Activated CD4-positive, alpha-beta T cell treated with anti-CD3 and anti-CD28 coated beads, Interleukin-2, amount 10 ng/mL, durations not matched to agents 7 days and 5 days (primary cell): ENCODE results near the gene FIGLA. TPM values are rescaled to one million over a fixed set of nuclear protein-coding genes. Genes with fewer than 3 reads are reported as not detected.
"Not testable (repeated sequence)": the region's sequence is repeated elsewhere in the genome, so short reads cannot be mapped to it uniquely, and the experiment has no call there.

Experiments
- CTCF ChIA-PET: fragments of 350-600 bp; sonication (Branson Sonifier 250); formaldehyde crosslinking; loops from one replicate; lab custom pipeline; 2021; ENCODE audit warnings: antibody characterized with exemption; lab: Charles Lee
- POLR2A ChIA-PET: fragments of 350-600 bp; sonication (Branson Sonifier 250); formaldehyde crosslinking; loops from one replicate; lab custom pipeline; 2021; ENCODE audit warnings: antibody characterized with exemption; lab: Charles Lee
- DNase-seq: peaks from one replicate; pipeline ENCODE4 v3.0.0-alpha.2; 2020
- H3K27ac Mint-ChIP-seq: one replicate; pipeline ENCODE4 v1.8.0; 2021; ENCODE audit warnings: mild to moderate bottlenecking, moderate library complexity, mixed read lengths
- H3K27me3 Mint-ChIP-seq: one replicate; pipeline ENCODE4 v1.8.0; 2021; ENCODE audit warnings: mixed read lengths
- H3K36me3 Mint-ChIP-seq: one replicate; pipeline ENCODE4 v1.8.0; 2021; ENCODE audit warnings: low read depth, mixed read lengths
- H3K4me1 Mint-ChIP-seq: one replicate; pipeline ENCODE4 v1.8.0; 2021; ENCODE audit warnings: mixed read lengths
- H3K4me3 Mint-ChIP-seq: one replicate; pipeline ENCODE4 v1.8.0; 2021; ENCODE audit warnings: mild to moderate bottlenecking, moderate library complexity, mixed read lengths
- H3K9me3 Mint-ChIP-seq: one replicate; pipeline ENCODE4 v1.8.0; 2021; ENCODE audit warnings: mixed read lengths
- total RNA-seq, 2 experiments: library from RNA; stranded (reverse); gene quantifications; one replicate each; pipeline ENCODE4 v1.2.3, GENCODE V29; 2021

Gene FIGLA
- total RNA-seq, 2 experiments from 2014 or later: not detected

GRCh38 chr2:70801607-70802263 lies 11.3 kb upstream of the FIGLA start:
- DNase-seq: no peak
- Mint-ChIP-seq H3K9me3 (peaks cover 7% of the 10 kb centered on the region), H3K27ac (no peak overlapping the region), H3K36me3 (no peaks in the 10 kb centered on the region), H3K4me3 (no peak overlapping the region), H3K4me1 (no peaks in the 10 kb centered on the region), H3K27me3 (peaks cover 9% of the 10 kb centered on the region)
- ChIA-PET POLR2A (no interaction called here), CTCF (no interaction called here)

- POLR2A ChIA-PET: no interaction called here
- DNase-seq: no peak
- CTCF ChIA-PET: no interaction called here
- no peak overlapping the region for H3K4me3 Mint-ChIP-seq
- no peaks in the 10 kb centered on the region for H3K4me1 Mint-ChIP-seq
- H3K27ac Mint-ChIP-seq: no peak overlapping the region
- peaks cover 7% of the 10 kb centered on the region for H3K9me3 Mint-ChIP-seq
- H3K36me3 Mint-ChIP-seq: no peaks in the 10 kb centered on the region
- peaks cover 11% of the 10 kb centered on the region for H3K27me3 Mint-ChIP-seq
Measured at GRCh38 chr2:70799706-70800105, 9.3 kb upstream of the FIGLA start.

- H3K4me1 Mint-ChIP-seq, POLR2A ChIA-PET, H3K36me3 Mint-ChIP-seq, H3K9me3 Mint-ChIP-seq, H3K27ac Mint-ChIP-seq, H3K4me3 Mint-ChIP-seq, DNase-seq: not testable (repeated sequence)
- H3K27me3 Mint-ChIP-seq: peaks cover 21% of the 10 kb centered on the region
- CTCF ChIA-PET: interaction anchor here (1.2 kb wide), 1 partner anchor 11 kb away, joined by 4 read pairs; no protein-coding TSS in a partner anchor
Measured at GRCh38 chr2:70797996-70798395, 7.6 kb upstream of the FIGLA start.

- POLR2A ChIA-PET: no interaction called here
- Mint-ChIP-seq H3K27me3 (peaks cover 25% of the 10 kb centered on the region), H3K27ac (no peak overlapping the region), H3K9me3 (peaks cover 7% of the 10 kb centered on the region), H3K4me1 (no peaks in the 10 kb centered on the region), H3K4me3 (no peak overlapping the region), H3K36me3 (no peaks in the 10 kb centered on the region)
- CTCF ChIA-PET: interaction anchor here (0.9 to 1.5 kb wide), 3 partner anchors 10 to 32 kb away, joined by 3 to 5 read pairs (median 4); no protein-coding TSS in a partner anchor
- DNase-seq: no peak
Measured at GRCh38 chr2:70797506-70797905, 7.1 kb upstream of the FIGLA start.

GRCh38 chr2:70796262-70796661 lies 5.8 kb upstream of the FIGLA start:
- H3K9me3 Mint-ChIP-seq: peaks cover 7% of the 10 kb centered on the region
- H3K27ac Mint-ChIP-seq: no peak overlapping the region
- no peaks in the 10 kb centered on the region for H3K36me3 Mint-ChIP-seq
- no peak overlapping the region for H3K4me3 Mint-ChIP-seq
- POLR2A ChIA-PET: no interaction called here
- peaks cover 32% of the 10 kb centered on the region for H3K27me3 Mint-ChIP-seq
- H3K4me1 Mint-ChIP-seq: no peaks in the 10 kb centered on the region
- CTCF ChIA-PET: interaction anchor here (0.8 to 1.5 kb wide), 4 partner anchors 11 to 152 kb away, joined by 3 to 5 read pairs (median 4); no protein-coding TSS in a partner anchor
- no peak for DNase-seq

- H3K27me3 Mint-ChIP-seq: peaks cover 37% of the 10 kb centered on the region
- no peak for DNase-seq
- no peak overlapping the region for H3K4me3 Mint-ChIP-seq
- ChIA-PET POLR2A (no interaction called here), CTCF (interaction anchor here (1.1 to 1.3 kb wide), 2 partner anchors 10 to 82 kb away, joined by 4 to 8 read pairs; no protein-coding TSS in a partner anchor)
- peaks cover 4% of the 10 kb centered on the region for H3K4me1 Mint-ChIP-seq
- no peaks in the 10 kb centered on the region for H3K36me3 Mint-ChIP-seq
- peaks cover 7% of the 10 kb centered on the region for H3K9me3 Mint-ChIP-seq
- H3K27ac Mint-ChIP-seq: no peak overlapping the region
Measured at GRCh38 chr2:70795164-70795995, 4.9 kb upstream of the FIGLA start.

GRCh38 chr2:70793450-70793849 lies 3.0 kb upstream of the FIGLA start:
- Mint-ChIP-seq H3K27me3 (peaks cover 43% of the 10 kb centered on the region), H3K9me3 (no peaks in the 10 kb centered on the region), H3K4me3 (no peak overlapping the region), H3K4me1 (peaks cover 11% of the 10 kb centered on the region), H3K36me3 (peaks cover 2% of the 10 kb centered on the region), H3K27ac (no peak overlapping the region)
- ChIA-PET CTCF (interaction anchor here (1.0 kb wide), 1 partner anchor 21 kb away, joined by 3 read pairs; no protein-coding TSS in a partner anchor), POLR2A (no interaction called here)
- no peak for DNase-seq

- H3K27ac Mint-ChIP-seq: no peak overlapping the region
- H3K4me3 Mint-ChIP-seq: peak overlapping the region; percentile 63
- H3K4me1 Mint-ChIP-seq: peaks cover 15% of the 10 kb centered on the region
- peak; percentile 75 for DNase-seq
- POLR2A ChIA-PET: no interaction called here
- no peaks in the 10 kb centered on the region for H3K9me3 Mint-ChIP-seq
- peaks cover 63% of the 10 kb centered on the region for H3K27me3 Mint-ChIP-seq
- H3K36me3 Mint-ChIP-seq: peaks cover 2% of the 10 kb centered on the region
- CTCF ChIA-PET: interaction anchor here (0.6 to 2.0 kb wide), 5 partner anchors 11 to 186 kb away, joined by 3 to 5 read pairs (median 4); partner anchors contain the start of gene ADD2
Measured at GRCh38 chr2:70789304-70790135, 923 bp downstream of the FIGLA start.

GRCh38 chr2:70785137-70785911 lies 5.1 kb downstream of the FIGLA start:
- no peak overlapping the region for H3K4me3 Mint-ChIP-seq
- POLR2A ChIA-PET: no interaction called here
- DNase-seq: peak; percentile 61
- peaks cover 2% of the 10 kb centered on the region for H3K36me3 Mint-ChIP-seq
- H3K9me3 Mint-ChIP-seq: no peaks in the 10 kb centered on the region
- H3K27ac Mint-ChIP-seq: no peak overlapping the region
- H3K27me3 Mint-ChIP-seq: peaks cover 41% of the 10 kb centered on the region
- CTCF ChIA-PET: interaction anchor here (1.0 to 1.1 kb wide), 2 partner anchors 10 to 18 kb away, joined by 5 to 8 read pairs; partner anchors contain the start of gene ADD2
- H3K4me1 Mint-ChIP-seq: peaks cover 11% of the 10 kb centered on the region

- no peaks in the 10 kb centered on the region for H3K9me3 Mint-ChIP-seq
- H3K4me1 Mint-ChIP-seq: peaks cover 5% of the 10 kb centered on the region
- H3K36me3 Mint-ChIP-seq: no peaks in the 10 kb centered on the region
- CTCF ChIA-PET: no interaction called here
- POLR2A ChIA-PET: no interaction called here
- peaks cover 42% of the 10 kb centered on the region for H3K27me3 Mint-ChIP-seq
- H3K4me3 Mint-ChIP-seq: no peak overlapping the region
- no peak for DNase-seq
- no peak overlapping the region for H3K27ac Mint-ChIP-seq
Measured at GRCh38 chr2:70784320-70784719, 6.1 kb downstream of the FIGLA start.

- H3K9me3 Mint-ChIP-seq: no peaks in the 10 kb centered on the region
- peaks cover 37% of the 10 kb centered on the region for H3K27me3 Mint-ChIP-seq
- H3K4me3 Mint-ChIP-seq: no peak overlapping the region
- ChIA-PET CTCF (interaction anchor here (0.6 to 1.4 kb wide), 2 partner anchors 33 to 94 kb away, joined by 3 to 4 read pairs; no protein-coding TSS in a partner anchor), POLR2A (no interaction called here)
- no peak for DNase-seq
- peak overlapping the region; percentile 26 for H3K27ac Mint-ChIP-seq
- no peaks in the 10 kb centered on the region for H3K36me3 Mint-ChIP-seq
- no peaks in the 10 kb centered on the region for H3K4me1 Mint-ChIP-seq
Measured at GRCh38 chr2:70779911-70780545, 10.4 kb downstream of the FIGLA start.
